ENCODE measurements around the gene ACOX2. TPM values are rescaled to one million over a fixed set of nuclear protein-coding genes. Genes with fewer than 3 reads are reported as not detected.
A peak's percentile ranks its signal among the peaks of the same experiment; 100 is the strongest.

Gene ACOX2
- total RNA-seq, 1 donor from 2014 or later: 20.2 TPM

DNA sequence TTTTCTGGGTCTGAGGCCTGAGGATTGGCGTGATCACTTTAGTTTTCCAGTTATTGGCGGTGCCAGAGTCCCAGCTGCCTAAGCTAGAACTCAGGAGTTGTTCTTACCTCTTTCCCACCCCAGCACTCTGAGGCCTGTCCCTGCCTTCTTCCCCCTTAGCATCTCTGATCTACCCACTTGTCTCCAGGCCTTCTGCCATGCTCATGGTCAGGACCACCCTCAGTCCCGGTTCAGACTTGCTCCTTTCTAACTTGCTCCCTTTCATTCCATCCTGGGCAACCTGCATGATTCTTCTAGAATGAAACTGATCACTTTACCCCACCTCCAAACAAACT lies 15.7 kb downstream of the ACOX2 start:
- H3K27ac ChIP-seq: no peak overlapping the region
- intact Hi-C loops (cut with DNase I): no loop called here

DNA sequence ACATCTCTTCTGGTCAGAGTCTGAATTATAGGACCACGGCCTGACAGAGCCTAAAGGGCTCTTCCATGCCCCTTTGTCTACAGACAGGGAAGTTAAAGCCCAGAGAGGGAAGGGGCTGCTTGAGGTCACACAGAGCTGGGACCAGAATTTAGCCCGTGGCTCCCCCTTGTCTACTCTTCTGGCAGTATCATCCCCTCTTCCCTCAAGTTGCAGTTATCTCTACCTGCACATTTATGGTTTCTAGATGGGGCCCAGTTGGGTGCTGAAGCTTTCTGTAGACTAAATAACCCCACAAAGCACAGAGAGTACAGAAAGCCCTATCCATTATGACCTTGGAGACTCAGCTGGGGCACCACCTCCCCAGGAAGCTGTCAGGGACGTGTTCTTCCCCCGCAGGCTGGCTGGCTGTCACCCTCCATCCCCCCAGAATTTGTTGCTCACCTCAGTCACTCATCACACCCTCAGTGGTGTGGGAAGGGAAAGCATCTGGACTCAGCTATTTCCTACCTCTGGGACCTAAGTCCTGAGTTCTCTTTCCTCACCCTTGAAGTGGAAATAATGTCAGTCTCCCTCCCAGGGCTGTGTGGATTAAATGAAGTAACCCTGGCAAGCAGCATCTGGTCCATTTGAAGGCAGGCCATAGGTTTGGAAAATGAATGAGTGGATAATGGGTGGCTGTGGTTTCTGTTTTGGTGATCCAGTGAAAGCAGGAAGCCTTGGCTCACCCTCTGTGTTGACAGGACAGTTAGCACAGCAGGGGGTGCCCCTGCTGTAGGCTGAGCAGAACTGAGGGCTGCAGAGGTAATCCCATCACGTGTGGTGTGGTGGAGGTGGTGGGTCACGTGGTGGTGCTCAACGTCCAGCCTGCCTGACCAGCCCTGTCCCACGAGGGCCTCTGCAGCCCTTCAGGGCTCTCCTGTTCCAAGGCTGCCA lies 16.3 kb downstream of the ACOX2 start:
- H3K4me1 ChIP-seq: no peaks in the 10 kb centered on the region
- no peak overlapping the region for H3K27ac ChIP-seq
- H3K36me3 ChIP-seq: peaks cover 37% of the 10 kb centered on the region
- TF ChIP-seq, protein P1, sequence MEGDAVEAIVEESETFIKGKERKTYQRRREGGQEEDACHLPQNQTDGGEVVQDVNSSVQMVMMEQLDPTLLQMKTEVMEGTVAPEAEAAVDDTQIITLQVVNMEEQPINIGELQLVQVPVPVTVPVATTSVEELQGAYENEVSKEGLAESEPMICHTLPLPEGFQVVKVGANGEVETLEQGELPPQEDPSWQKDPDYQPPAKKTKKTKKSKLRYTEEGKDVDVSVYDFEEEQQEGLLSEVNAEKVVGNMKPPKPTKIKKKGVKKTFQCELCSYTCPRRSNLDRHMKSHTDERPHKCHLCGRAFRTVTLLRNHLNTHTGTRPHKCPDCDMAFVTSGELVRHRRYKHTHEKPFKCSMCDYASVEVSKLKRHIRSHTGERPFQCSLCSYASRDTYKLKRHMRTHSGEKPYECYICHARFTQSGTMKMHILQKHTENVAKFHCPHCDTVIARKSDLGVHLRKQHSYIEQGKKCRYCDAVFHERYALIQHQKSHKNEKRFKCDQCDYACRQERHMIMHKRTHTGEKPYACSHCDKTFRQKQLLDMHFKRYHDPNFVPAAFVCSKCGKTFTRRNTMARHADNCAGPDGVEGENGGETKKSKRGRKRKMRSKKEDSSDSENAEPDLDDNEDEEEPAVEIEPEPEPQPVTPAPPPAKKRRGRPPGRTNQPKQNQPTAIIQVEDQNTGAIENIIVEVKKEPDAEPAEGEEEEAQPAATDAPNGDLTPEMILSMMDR (IDR thresholded peaks at IDR 0.05): no peak
- DNase-seq: no peak
- no peak overlapping the region for H3K4me3 ChIP-seq
- peak in 1 of 2 donors; percentile 7 for ATAC-seq
- no peaks in the 10 kb centered on the region for H3K27me3 ChIP-seq (ENCODE audit: low read depth)
- intact Hi-C loops (cut with DNase I): no loop called here
- no peaks in the 10 kb centered on the region for H3K9me3 ChIP-seq

More for the DNA sequence above, 15.7 kb downstream of the ACOX2 start:
- H3K4me3 ChIP-seq: no peak overlapping the region
- DNase-seq: no peak
- no peaks in the 10 kb centered on the region for H3K27me3 ChIP-seq (ENCODE audit: low read depth)
- H3K4me1 ChIP-seq: peaks cover 2% of the 10 kb centered on the region
- no peaks in the 10 kb centered on the region for H3K9me3 ChIP-seq
- ATAC-seq: no peak
- H3K36me3 ChIP-seq: peaks cover 35% of the 10 kb centered on the region
- TF ChIP-seq, protein P1 (IDR thresholded peaks at IDR 0.05): no peak

DNA sequence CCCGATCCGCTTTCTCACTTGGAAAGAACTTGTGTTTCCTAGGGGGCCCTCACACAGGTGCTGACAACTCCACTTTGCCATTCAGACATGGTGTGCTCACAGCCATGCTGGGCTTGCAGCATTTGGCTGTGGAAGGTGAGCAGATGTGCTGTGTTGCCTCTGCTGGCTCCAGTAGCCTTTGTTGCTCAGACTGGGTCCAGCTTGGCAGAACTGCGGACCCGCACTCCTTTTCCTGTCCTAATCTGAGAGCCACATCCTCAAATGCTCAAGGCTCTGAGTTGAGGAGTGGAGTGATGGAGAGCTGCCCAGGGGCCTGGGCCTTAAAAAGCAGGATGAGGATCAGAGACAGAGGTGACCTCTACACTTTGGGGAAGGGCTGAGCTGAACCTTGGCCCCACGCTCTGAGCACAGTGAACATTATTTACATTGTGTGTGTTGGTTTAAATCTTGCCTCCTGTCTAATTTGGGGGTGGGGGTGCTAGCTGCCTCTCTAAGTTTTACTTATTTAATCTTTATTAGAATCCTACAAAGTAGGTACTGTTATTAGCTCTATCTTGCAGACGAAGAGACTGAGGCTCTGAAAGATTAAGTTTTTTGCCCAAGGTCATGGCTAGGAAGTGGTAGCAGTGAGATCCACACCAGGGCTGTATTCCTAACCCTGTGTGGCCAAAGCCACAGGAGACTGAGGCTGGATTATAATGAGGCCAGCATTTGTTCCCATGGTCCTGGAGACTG lies 17.2 kb downstream of the ACOX2 start:
- ATAC-seq (no peak), DNase-seq (no peak)
- Histone ChIP-seq H3K27ac (no peak overlapping the region), H3K36me3 (peaks cover 40% of the 10 kb centered on the region), H3K9me3 (no peaks in the 10 kb centered on the region), H3K4me1 (no peaks in the 10 kb centered on the region), H3K4me3 (no peak overlapping the region), H3K27me3 (ENCODE audit: low read depth) (no peaks in the 10 kb centered on the region)
- TF ChIP-seq, protein P1 (IDR thresholded peaks at IDR 0.05): no peak
- intact Hi-C loops (cut with DNase I): no loop called here

DNA sequence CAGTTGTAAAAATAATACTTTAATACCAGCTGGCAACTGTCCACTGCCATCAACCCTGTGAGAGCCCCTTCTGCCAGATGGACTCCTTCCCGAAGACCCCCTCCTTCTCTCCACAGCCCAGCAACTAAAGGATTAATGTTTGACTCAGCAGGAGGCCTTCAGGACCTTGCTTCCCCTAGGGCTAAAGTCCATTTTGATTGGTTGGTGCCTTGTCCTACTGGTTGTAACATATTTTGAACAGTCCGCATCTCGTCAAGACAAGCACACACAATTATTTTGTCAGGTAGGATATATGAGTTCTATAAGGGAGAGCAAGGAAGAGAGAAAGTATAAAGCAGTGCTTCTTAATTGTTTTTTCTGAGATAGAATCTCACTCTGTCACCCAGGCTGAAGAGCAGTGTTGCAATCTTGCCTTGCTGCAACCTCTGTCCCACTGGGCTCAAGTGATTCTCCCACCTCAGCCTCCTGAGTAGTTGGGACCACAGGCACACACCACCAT lies 18.6 kb downstream of the ACOX2 start:
- TF ChIP-seq, protein P1 (IDR thresholded peaks at IDR 0.05): no peak
- Histone ChIP-seq H3K27ac (no peak overlapping the region), H3K9me3 (no peaks in the 10 kb centered on the region), H3K36me3 (peaks cover 40% of the 10 kb centered on the region), H3K4me3 (no peak overlapping the region), H3K4me1 (no peaks in the 10 kb centered on the region), H3K27me3 (ENCODE audit: low read depth) (no peaks in the 10 kb centered on the region)
- DNase-seq (no peak), ATAC-seq (no peak)
- intact Hi-C loops (cut with DNase I): no loop called here

DNA sequence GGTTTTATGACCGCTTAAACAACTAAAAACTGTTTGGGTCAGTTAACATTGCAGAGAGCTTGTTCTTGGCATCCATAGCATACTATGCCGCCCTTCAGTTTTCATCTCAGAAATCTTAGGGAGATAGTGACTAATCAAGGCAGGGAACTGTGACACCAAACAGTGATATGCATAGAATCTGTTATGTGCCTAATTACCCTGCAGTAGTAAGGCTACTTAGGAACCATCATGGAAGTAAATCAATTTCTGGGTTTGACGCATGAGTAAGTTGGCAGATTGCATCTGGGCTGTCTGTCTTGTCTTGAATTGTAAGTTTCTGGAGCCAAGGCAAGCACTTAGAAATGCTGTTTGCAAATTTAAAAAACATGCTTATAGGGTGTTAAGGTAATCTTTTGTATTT lies 22.6 kb downstream of the ACOX2 start:
- no peak overlapping the region for H3K4me3 ChIP-seq
- H3K36me3 ChIP-seq: peaks cover 27% of the 10 kb centered on the region
- H3K27me3 ChIP-seq (ENCODE audit: low read depth): no peaks in the 10 kb centered on the region
- DNase-seq: no peak
- TF ChIP-seq, protein P1 (IDR thresholded peaks at IDR 0.05): no peak
- no peaks in the 10 kb centered on the region for H3K4me1 ChIP-seq
- H3K27ac ChIP-seq: no peak overlapping the region
- intact Hi-C loops (cut with DNase I): no loop called here
- H3K9me3 ChIP-seq: no peaks in the 10 kb centered on the region
- no peak for ATAC-seq

Measured in lower lobe of right lung (tissue), 2 donors.